Mesenchymal stem cell (in vitro differentiated cells and primary cell): Measurements from ENCODE around the gene LYPD4.

ENCODE experiments used
- DNase-seq: peaks from one replicate; pipeline ENCODE4 v3.0.0-alpha.2; 2013
- H2AFZ ChIP-seq: one replicate; pipeline ENCODE4 v1.6.1; 2013; ENCODE audit warnings: low read depth, mild to moderate bottlenecking, control low read depth, inconsistent platforms, low read length, moderate library complexity
- H2AK5ac ChIP-seq: 2 replicates; pipeline ENCODE4 v1.6.1; 2013; ENCODE audit warnings: low read length, moderate library complexity, mild to moderate bottlenecking, inconsistent platforms; ENCODE audit not compliant: severe bottlenecking
- H2BK120ac ChIP-seq: one replicate; pipeline ENCODE4 v1.6.1; 2013; ENCODE audit warnings: low read depth, mild to moderate bottlenecking, inconsistent platforms, low read length, moderate library complexity
- H2BK12ac ChIP-seq, 2 experiments: one replicate each; pipeline ENCODE4 v1.6.1; 2013; ENCODE audit warnings: inconsistent platforms in 2 of 2, low read length in 2 of 2, mild to moderate bottlenecking in 2 of 2, moderate library complexity in 2 of 2, control low read depth in 1 of 2
- H2BK15ac ChIP-seq: one replicate; pipeline ENCODE4 v1.6.1; 2013; ENCODE audit warnings: mild to moderate bottlenecking, low read depth, inconsistent platforms; ENCODE audit not compliant: poor library complexity, severe bottlenecking
- H2BK5ac ChIP-seq: 2 replicates; pipeline ENCODE4 v1.6.1; 2013; ENCODE audit warnings: low read depth, mild to moderate bottlenecking, low read length, control low read depth, inconsistent platforms; ENCODE audit not compliant: poor library complexity, severe bottlenecking
- H3K14ac ChIP-seq, 2 experiments: one replicate each; pipeline ENCODE4 v1.6.1; 2013; ENCODE audit warnings: inconsistent platforms in 2 of 2, low read length in 2 of 2, control low read depth in 1 of 2, mild to moderate bottlenecking in 1 of 2, moderate library complexity in 1 of 2
- H3K18ac ChIP-seq, 2 experiments: one replicate each; pipeline ENCODE4 v1.6.1; 2013; ENCODE audit warnings: inconsistent platforms in 2 of 2, low read length in 2 of 2, control low read depth in 1 of 2, low read depth in 1 of 2, mild to moderate bottlenecking in 1 of 2
- H3K23ac ChIP-seq, 2 experiments: one replicate each; pipeline ENCODE4 v1.6.1; 2013; ENCODE audit warnings: inconsistent platforms in 2 of 2, low read length in 2 of 2, mild to moderate bottlenecking in 2 of 2, moderate library complexity in 2 of 2, control low read depth in 1 of 2
- H3K27ac ChIP-seq: 2 replicates; pipeline ENCODE4 v1.5.1; 2013; ENCODE audit warnings: mild to moderate bottlenecking, moderate library complexity, low read length, control low read depth, inconsistent platforms; ENCODE audit not compliant: poor library complexity, severe bottlenecking
- H3K27me3 ChIP-seq, 2 experiments: 2 replicates each; pipeline versions ENCODE4 v1.6.1 to v1.7.0; 2013; ENCODE audit warnings: low read length in 2 of 2, mild to moderate bottlenecking in 2 of 2, moderate library complexity in 2 of 2, control low read depth in 1 of 2, inconsistent platforms in 1 of 2; ENCODE audit not compliant: control insufficient read depth in 1 of 2, insufficient read depth in 1 of 2
- H3K36me3 ChIP-seq, 2 experiments: 2 replicates each; pipeline versions ENCODE4 v1.6.1 to v1.7.0; 2013; ENCODE audit warnings: low read length in 2 of 2, control low read depth in 1 of 2, inconsistent platforms in 1 of 2, low read depth in 1 of 2, mild to moderate bottlenecking in 1 of 2; ENCODE audit not compliant: insufficient read depth in 2 of 2, control insufficient read depth in 1 of 2
- H3K4ac ChIP-seq, 2 experiments: one replicate each; pipeline ENCODE4 v1.6.1; 2013; ENCODE audit warnings: inconsistent platforms in 2 of 2, low read length in 2 of 2, mild to moderate bottlenecking in 2 of 2, moderate library complexity in 2 of 2, control low read depth in 1 of 2, low read depth in 1 of 2
- H3K4me1 ChIP-seq: 2 replicates; pipeline ENCODE4 v1.6.1; 2013; ENCODE audit warnings: low read depth, low read length, control low read depth; ENCODE audit not compliant: control insufficient read depth, insufficient read depth
- H3K4me2 ChIP-seq: 2 replicates; pipeline ENCODE4 v1.6.1; 2013; ENCODE audit warnings: low read length, mild to moderate bottlenecking, inconsistent platforms; ENCODE audit not compliant: poor library complexity, severe bottlenecking
- H3K4me3 ChIP-seq, 2 experiments: 2 replicates each; pipeline versions ENCODE4 v1.5.1 to v1.7.0; 2013; ENCODE audit warnings: low read length in 2 of 2, mild to moderate bottlenecking in 2 of 2, control low read depth in 1 of 2, low read depth in 1 of 2; ENCODE audit not compliant: insufficient read depth in 1 of 2
- H3K79me1 ChIP-seq: replicated peaks from 2 replicates; pipeline ENCODE4 v1.6.1; 2013; ENCODE audit warnings: mild to moderate bottlenecking, control low read depth, low read length, inconsistent platforms; ENCODE audit not compliant: poor library complexity, severe bottlenecking
- H3K9ac ChIP-seq: 2 replicates; pipeline ENCODE4 v1.7.0; 2013; ENCODE audit warnings: mild to moderate bottlenecking, low read length, moderate library complexity
- H3K9me3 ChIP-seq: 2 replicates; pipeline ENCODE4 v1.7.0; 2013; ENCODE audit warnings: mild to moderate bottlenecking, low read length; ENCODE audit not compliant: control insufficient read depth
- H4K8ac ChIP-seq: one replicate; pipeline ENCODE4 v1.6.1; 2013; ENCODE audit warnings: inconsistent platforms, mild to moderate bottlenecking, low read length, moderate library complexity
- H4K91ac ChIP-seq: one replicate; pipeline ENCODE4 v1.6.1; 2013; ENCODE audit warnings: mild to moderate bottlenecking, low read length, inconsistent platforms
- WGBS: methylation state at CpG from one replicate; pipeline ENCODE4 v1.1.7; 2013; ENCODE audit warnings: mixed read lengths; 5-methylcytosine and 5-hydroxymethylcytosine counted together

LYPD4 gene

DNA sequence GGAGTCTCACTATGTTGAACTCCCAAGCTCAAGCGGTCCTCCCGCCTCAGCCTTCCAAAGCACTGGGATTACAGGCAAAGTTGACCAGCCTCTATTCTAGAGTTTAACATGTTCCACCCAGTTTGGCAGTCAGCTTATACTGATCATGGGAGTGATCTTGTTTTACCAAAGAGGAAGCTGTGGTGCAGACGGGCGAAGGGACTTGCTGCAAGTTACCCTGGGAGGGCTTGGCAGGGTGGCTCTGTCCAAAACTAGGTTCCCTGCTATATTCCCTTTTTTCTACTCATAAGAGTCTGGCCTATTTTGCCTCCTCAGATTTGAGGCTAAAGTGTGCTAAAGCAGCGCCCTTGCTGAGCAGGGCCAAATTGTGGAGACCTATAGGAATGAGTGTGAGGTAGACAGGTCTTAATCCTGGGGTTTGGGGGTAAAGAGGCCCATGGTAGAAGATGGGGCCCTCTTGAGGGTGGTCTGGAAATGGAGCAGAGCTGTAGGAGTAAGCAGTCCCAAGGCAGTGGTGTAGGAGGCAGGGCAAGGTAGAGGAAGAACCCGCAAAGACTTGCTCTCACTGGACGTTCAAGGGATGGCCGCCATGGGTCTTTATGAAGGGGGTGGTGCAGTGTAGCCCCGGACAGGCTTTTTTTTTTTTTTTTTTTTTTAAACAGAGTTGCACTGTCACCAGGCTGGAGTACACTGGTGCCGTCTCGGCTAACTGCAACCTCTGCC is 18.9 kb upstream of the LYPD4 start:
- Histone ChIP-seq H3K9ac (peak overlapping the region; percentile 100), H3K4ac (no peak overlapping the region), H3K18ac (no peak overlapping the region), H3K4me3 (no peak overlapping the region), H2BK120ac (no peak overlapping the region), H2BK12ac (no peak overlapping the region), H3K79me1 (no peaks in the 10 kb centered on the region), H3K27ac (no peak overlapping the region), H4K91ac (no peak overlapping the region), H2BK15ac (no peak overlapping the region), H2AFZ (no peak overlapping the region), H3K36me3 (peaks cover 69 to 70% of the 10 kb centered on the region in 2 experiments), H3K4me2 (no peak overlapping the region), H3K9me3 (no peaks in the 10 kb centered on the region), H4K8ac (no peak overlapping the region), H3K23ac (no peak overlapping the region), H2BK5ac (no peak overlapping the region), H3K14ac (no peak overlapping the region), H3K27me3 (no peaks in the 10 kb centered on the region), H2AK5ac (no peak overlapping the region), H3K4me1 (peaks cover 36% of the 10 kb centered on the region)
- WGBS, result 85% methylated on average over 8 of the region's 11 CpGs
- DNase-seq, result no peak

DNA sequence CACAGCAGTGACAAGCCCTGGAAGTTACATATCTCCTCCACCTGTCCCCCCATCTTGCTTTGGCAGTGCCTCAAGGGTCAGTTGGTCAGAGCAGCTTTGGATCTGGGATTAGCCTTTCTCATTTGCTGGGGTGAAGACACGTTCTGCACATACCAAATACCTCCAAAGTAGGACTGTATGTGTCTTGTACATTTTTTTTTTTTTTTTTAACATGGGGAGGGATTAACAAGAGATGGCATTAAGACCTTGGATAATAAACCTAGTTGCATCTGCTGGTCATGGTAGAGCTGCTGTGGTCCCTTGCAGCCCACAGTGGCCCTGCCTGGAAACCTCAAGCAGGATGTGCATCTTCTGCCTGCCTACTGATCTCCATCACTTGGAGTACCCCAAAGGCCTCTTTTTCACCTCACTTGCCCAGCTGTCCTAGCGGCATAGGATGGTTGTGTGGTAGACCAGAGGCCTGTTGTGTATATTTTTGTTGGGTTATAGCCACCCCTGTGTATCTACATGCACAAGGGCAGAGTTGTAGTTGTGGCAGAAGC is 18.0 kb upstream of the LYPD4 start:
- Histone ChIP-seq H2BK120ac (no peak overlapping the region), H2AFZ (no peak overlapping the region), H2BK5ac (no peak overlapping the region), H3K4ac (no peak overlapping the region), H3K27ac (no peak overlapping the region), H4K8ac (no peak overlapping the region), H3K18ac (no peak overlapping the region), H3K27me3 (no peaks in the 10 kb centered on the region), H2BK15ac (no peak overlapping the region), H2AK5ac (no peak overlapping the region), H2BK12ac (no peak overlapping the region), H3K14ac (no peak overlapping the region), H3K9ac (peak overlapping the region; percentile 100), H3K36me3 (peaks cover 61 to 62% of the 10 kb centered on the region in 2 experiments), H3K23ac (peak overlapping the region in 1 of 2 experiments; percentile 34), H3K9me3 (no peaks in the 10 kb centered on the region), H3K79me1 (no peaks in the 10 kb centered on the region), H3K4me1 (peaks cover 31% of the 10 kb centered on the region), H4K91ac (no peak overlapping the region), H3K4me2 (no peak overlapping the region), H3K4me3 (peak overlapping the region in 1 of 2 experiments; percentile 100)
- no peak for DNase-seq
- 89% methylated on average over 1 of the region's 2 CpGs for WGBS

DNA sequence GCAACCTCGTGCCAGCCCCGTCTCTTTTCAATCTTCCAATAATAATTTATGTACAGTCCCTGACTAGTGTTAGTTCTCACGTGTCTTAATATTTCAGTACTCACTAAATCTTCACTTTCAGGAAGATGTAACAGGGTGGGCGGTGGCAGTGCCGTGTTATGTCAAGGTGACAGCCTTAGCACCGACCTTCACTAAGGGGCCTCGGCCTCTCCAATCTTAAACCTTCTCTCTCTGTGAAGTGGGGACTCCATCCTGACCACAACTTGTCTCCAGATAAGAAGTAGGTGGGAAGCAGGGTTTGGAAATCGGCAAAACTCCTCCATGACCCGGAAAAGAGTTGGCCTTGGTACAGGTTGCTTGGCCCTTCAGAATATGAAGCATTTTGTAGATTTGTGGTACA is 17.4 kb upstream of the LYPD4 start:
- Histone ChIP-seq H3K18ac (no peak overlapping the region), H3K9me3 (no peaks in the 10 kb centered on the region), H3K9ac (peak overlapping the region; percentile 100), H2BK15ac (no peak overlapping the region), H2BK12ac (no peak overlapping the region), H3K4ac (no peak overlapping the region), H3K36me3 (peaks cover 54 to 55% of the 10 kb centered on the region in 2 experiments), H3K4me2 (peak overlapping the region; percentile 46), H3K79me1 (no peaks in the 10 kb centered on the region), H3K14ac (no peak overlapping the region), H2BK5ac (no peak overlapping the region), H4K91ac (no peak overlapping the region), H2BK120ac (no peak overlapping the region), H3K27ac (no peak overlapping the region), H2AFZ (no peak overlapping the region), H3K4me3 (peak overlapping the region in 1 of 2 experiments; percentile 100), H3K4me1 (peaks cover 29% of the 10 kb centered on the region), H4K8ac (no peak overlapping the region), H3K27me3 (no peaks in the 10 kb centered on the region), H2AK5ac (no peak overlapping the region), H3K23ac (peak overlapping the region in 1 of 2 experiments; percentile 20)
- DNase-seq, result no peak
- 92% methylated on average over 7 of the region's 9 CpGs for WGBS

DNA sequence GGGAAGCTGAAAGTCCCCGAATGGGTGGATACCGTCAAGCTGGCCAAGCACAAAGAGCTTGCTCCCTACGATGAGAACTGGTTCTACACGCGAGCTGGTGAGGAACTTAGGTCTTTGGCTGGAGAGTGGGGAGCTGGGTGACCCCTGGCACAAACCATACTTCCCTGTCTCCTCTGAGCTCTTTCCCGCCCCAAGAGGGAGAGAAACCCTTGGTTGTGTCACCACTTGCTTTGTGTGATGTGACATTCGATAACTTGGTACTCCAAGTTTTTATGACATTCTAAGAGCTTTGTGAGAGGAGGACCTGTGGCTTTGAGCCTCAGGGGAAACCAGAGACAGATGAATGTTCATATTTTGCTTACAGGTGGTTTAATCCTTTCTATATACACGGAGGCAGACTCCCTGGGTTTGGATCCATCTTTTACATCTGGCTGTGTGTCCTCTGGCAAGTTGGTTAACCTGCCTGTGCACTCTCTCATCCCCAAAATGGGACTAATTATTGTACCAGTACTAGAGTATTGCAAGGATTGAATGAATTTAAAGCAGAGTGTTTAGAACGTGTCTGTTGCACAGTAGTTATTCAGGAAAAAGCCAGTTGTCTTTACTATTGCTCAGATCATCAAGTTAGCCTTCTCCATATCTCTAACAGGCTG is 16.8 kb upstream of the LYPD4 start:
- Histone ChIP-seq H4K8ac (peak overlapping the region; percentile 90), H2AK5ac (peak overlapping the region; percentile 92), H3K27me3 (no peaks in the 10 kb centered on the region), H3K27ac (peak overlapping the region; percentile 82), H3K4me1 (peaks cover 25% of the 10 kb centered on the region), H3K4ac (peak overlapping the region; percentile 93 to 96), H2BK5ac (peak overlapping the region; percentile 98), H3K79me1 (no peaks in the 10 kb centered on the region), H3K36me3 (peaks cover 49 to 51% of the 10 kb centered on the region in 2 experiments), H3K4me2 (peak overlapping the region; percentile 46), H3K9ac (peak overlapping the region; percentile 100), H3K9me3 (no peaks in the 10 kb centered on the region), H3K4me3 (peak overlapping the region; percentile 87 to 100), H3K14ac (no peak overlapping the region), H4K91ac (peak overlapping the region; percentile 90), H2BK15ac (no peak overlapping the region), H3K18ac (peak overlapping the region in 1 of 2 experiments; percentile 38), H2BK12ac (no peak overlapping the region), H3K23ac (peak overlapping the region; percentile 34 to 56), H2BK120ac (no peak overlapping the region), H2AFZ (no peak overlapping the region)
- WGBS, result 51% methylated on average over 9 of the region's 9 CpGs
- DNase-seq, result no peak
